ENCODE results near the gene ALDH16A1.

The ALDH16A1 gene

GRCh38 chr19:49434907-49435583 is 18.0 kb upstream of the ALDH16A1 start:
- no peaks in the 10 kb centered on the region for H3K27me3 ChIP-seq (ENCODE audit: insufficient read depth, low read length, poor library complexity, severe bottlenecking)
- TF ChIP-seq EZH2phosphoT487 (IDR thresholded peaks at IDR 0.05; ENCODE audit: borderline replicate concordance) = no peak
- no peak for TF ChIP-seq CTCF (conservative IDR thresholded peaks at IDR 0.05; ENCODE audit: low read length)
- H3F3A ChIP-seq (ENCODE audit: low read depth) = no peaks in the 10 kb centered on the region

GRCh38 chr19:49435670-49436069 is 17.4 kb upstream of the ALDH16A1 start:
- Histone ChIP-seq H3K36me3 (ENCODE audit: insufficient read depth, low read length) (no peaks in the 10 kb centered on the region), H2AFZ (ENCODE audit: low read length) (no peak overlapping the region), H3K27me3 (ENCODE audit: insufficient read depth, low read length, poor library complexity, severe bottlenecking) (no peaks in the 10 kb centered on the region), H3K9ac (ENCODE audit: low read depth, low read length, poor library complexity, severe bottlenecking) (no peak overlapping the region), H3F3A (ENCODE audit: low read depth) (no peaks in the 10 kb centered on the region), H3K79me2 (ENCODE audit: insufficient read depth, low read length) (no peaks in the 10 kb centered on the region), H3K4me1 (ENCODE audit: insufficient read depth, low read length, poor library complexity, severe bottlenecking) (peaks cover under 1% of the 10 kb centered on the region), H3K4me2 (ENCODE audit: low read depth, low read length, poor library complexity, severe bottlenecking) (no peak overlapping the region), H3K9me2 (replicated peaks; ENCODE audit: low read depth, low read length) (no peaks in the 10 kb centered on the region), H3K4me3 (ENCODE audit: low read length, poor library complexity, severe bottlenecking) (no peak overlapping the region), H3K9me3 (ENCODE audit: insufficient read depth, low read depth, low read length) (no peaks in the 10 kb centered on the region), H4K20me1 (ENCODE audit: insufficient read depth, low read length, poor library complexity, severe bottlenecking) (no peaks in the 10 kb centered on the region)
- TF ChIP-seq EZH2phosphoT487 (IDR thresholded peaks at IDR 0.05; ENCODE audit: borderline replicate concordance) (no peak), CTCF (conservative IDR thresholded peaks at IDR 0.05; ENCODE audit: low read length) (no peak)

More at GRCh38 chr19:49434907-49435583, 18.0 kb upstream of the ALDH16A1 start:
- Histone ChIP-seq H3K36me3 (ENCODE audit: insufficient read depth, low read length) (no peaks in the 10 kb centered on the region), H3K4me1 (ENCODE audit: insufficient read depth, low read length, poor library complexity, severe bottlenecking) (peaks cover 6% of the 10 kb centered on the region), H4K20me1 (ENCODE audit: insufficient read depth, low read length, poor library complexity, severe bottlenecking) (no peaks in the 10 kb centered on the region), H3K9me3 (ENCODE audit: insufficient read depth, low read depth, low read length) (no peaks in the 10 kb centered on the region), H3K4me3 (ENCODE audit: low read length, poor library complexity, severe bottlenecking) (no peak overlapping the region), H3K9me2 (replicated peaks; ENCODE audit: low read depth, low read length) (no peaks in the 10 kb centered on the region), H3K9ac (ENCODE audit: low read depth, low read length, poor library complexity, severe bottlenecking) (no peak overlapping the region), H3K4me2 (ENCODE audit: low read depth, low read length, poor library complexity, severe bottlenecking) (no peak overlapping the region), H2AFZ (ENCODE audit: low read length) (no peak overlapping the region), H3K79me2 (ENCODE audit: insufficient read depth, low read length) (no peaks in the 10 kb centered on the region)

GRCh38 chr19:49436381-49437017 is 16.5 kb upstream of the ALDH16A1 start:
- TF ChIP-seq CTCF (conservative IDR thresholded peaks at IDR 0.05; ENCODE audit: low read length) (no peak), EZH2phosphoT487 (IDR thresholded peaks at IDR 0.05; ENCODE audit: borderline replicate concordance) (no peak)
- H3K79me2 ChIP-seq (ENCODE audit: insufficient read depth, low read length) = no peaks in the 10 kb centered on the region
- H3K36me3 ChIP-seq (ENCODE audit: insufficient read depth, low read length) = no peaks in the 10 kb centered on the region
- H3K4me1 ChIP-seq (ENCODE audit: insufficient read depth, low read length, poor library complexity, severe bottlenecking) = no peaks in the 10 kb centered on the region
- H2AFZ ChIP-seq (ENCODE audit: low read length) = no peak overlapping the region
- no peaks in the 10 kb centered on the region for H4K20me1 ChIP-seq (ENCODE audit: insufficient read depth, low read length, poor library complexity, severe bottlenecking)
- H3K4me3 ChIP-seq (ENCODE audit: low read length, poor library complexity, severe bottlenecking) = no peak overlapping the region
- H3K4me2 ChIP-seq (ENCODE audit: low read depth, low read length, poor library complexity, severe bottlenecking) = no peak overlapping the region
- no peaks in the 10 kb centered on the region for H3K9me3 ChIP-seq (ENCODE audit: insufficient read depth, low read depth, low read length)
- no peak overlapping the region for H3K9ac ChIP-seq (ENCODE audit: low read depth, low read length, poor library complexity, severe bottlenecking)
- no peaks in the 10 kb centered on the region for H3K9me2 ChIP-seq (replicated peaks; ENCODE audit: low read depth, low read length)
- no peaks in the 10 kb centered on the region for H3F3A ChIP-seq (ENCODE audit: low read depth)
- no peaks in the 10 kb centered on the region for H3K27me3 ChIP-seq (ENCODE audit: insufficient read depth, low read length, poor library complexity, severe bottlenecking)

Measured in Loucy (cell line).